ENCODE measurements around the gene ZFYVE27.
"Not testable (repeated sequence)": the region's sequence is repeated elsewhere in the genome, so short reads cannot be mapped to it uniquely, and the experiment has no call there.

The ZFYVE27 gene, protein sequence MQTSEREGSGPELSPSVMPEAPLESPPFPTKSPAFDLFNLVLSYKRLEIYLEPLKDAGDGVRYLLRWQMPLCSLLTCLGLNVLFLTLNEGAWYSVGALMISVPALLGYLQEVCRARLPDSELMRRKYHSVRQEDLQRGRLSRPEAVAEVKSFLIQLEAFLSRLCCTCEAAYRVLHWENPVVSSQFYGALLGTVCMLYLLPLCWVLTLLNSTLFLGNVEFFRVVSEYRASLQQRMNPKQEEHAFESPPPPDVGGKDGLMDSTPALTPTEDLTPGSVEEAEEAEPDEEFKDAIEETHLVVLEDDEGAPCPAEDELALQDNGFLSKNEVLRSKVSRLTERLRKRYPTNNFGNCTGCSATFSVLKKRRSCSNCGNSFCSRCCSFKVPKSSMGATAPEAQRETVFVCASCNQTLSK

DNA sequence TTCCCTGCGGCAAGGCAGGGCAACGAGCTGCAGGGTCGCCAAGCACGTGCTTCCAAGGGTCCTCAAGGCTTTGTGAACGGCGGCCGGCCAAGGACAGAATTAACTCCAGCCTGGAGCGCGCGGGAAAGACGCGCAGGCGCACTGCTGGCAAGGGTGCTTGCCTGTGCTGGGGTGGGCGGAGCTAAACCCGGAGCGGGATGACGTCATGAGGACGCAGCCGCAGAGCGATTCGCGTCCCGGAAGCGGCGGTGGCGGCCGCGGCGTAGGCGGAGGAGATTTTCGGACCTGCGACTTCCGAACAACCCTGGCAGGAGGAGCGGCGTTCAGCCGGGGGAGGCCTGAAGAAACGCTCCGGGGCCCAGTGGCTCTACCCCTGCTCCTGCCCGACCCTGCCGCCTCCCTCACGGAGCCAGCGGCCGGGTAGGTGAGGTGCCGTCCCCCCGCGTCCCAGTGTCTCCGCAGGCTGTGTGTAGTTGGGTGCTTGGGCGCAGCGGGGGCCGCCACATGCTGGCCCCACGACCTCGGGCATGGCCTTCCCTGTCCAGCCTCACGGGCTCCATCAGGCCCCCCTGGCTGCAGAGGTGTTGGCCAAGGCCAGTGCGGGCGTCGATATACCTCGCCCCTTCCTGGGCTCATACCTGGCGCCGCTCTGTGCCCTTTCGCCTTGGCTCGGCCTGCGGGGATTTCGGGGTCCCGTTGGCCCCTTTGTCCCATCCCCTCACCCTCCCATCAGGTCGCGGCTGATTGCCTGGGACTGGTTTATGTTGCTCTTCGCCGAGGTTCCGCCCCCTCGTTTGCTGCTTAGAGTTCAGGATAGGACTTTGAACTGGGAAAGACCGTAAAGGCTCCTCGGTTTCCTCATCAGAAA is at the start of gene ZFYVE27:
Gene ZFYVE27, plus strand, starts transcription at position 227 of the 868 bp plus-strand sequence. CDS start 1,350 bp downstream, outside the sequence.
- DNase-seq = peak; percentile 87 to 88

DNA sequence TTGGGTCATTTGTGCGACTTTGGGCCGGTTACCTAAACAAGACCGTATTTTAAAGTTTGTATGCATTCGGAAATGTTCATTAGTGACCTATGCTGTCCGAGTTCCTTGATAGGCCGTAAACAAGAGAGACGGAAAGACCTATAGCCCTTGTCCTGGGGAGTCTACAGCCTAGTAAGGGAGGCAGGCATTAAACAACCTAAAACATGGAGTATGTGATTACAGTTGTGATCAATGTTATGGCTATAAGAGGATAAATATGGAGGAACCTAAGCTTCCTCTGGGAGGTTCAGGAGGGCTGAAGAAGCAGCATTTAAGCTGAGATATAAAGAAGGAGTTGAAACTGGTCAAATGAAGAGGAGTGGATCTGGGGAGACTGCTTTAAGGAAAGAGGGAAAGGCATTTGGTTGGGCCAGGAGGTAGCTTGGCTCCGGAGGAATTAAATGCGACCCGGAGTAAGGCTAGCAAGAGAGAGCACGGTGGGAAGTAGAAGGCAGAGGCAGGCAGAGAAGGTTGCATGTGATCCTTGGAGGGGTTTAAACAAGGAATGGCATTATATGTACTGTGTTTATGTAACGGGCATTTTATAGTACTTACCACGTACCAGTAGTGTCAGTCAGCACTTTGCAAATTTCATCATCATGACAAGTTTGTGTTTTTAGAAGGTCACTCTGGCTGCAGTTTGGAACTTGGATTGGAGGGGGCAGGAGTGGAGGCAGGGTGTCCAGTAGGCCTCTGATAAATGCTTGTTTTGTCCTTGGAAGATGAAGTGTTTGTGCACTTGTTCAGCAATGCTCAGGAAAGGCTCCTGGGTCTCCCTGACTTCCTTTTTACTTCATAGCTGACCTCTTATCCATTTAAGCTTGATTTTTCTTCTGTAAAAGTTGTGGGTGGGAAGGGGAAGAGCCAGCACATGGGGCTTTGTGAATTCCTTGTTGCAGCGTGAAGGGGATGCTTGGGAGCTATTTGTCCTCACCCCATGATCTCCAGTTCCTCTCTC is 48.8 kb upstream of the ZFYVE27 start:
- DNase-seq = no peak

DNA sequence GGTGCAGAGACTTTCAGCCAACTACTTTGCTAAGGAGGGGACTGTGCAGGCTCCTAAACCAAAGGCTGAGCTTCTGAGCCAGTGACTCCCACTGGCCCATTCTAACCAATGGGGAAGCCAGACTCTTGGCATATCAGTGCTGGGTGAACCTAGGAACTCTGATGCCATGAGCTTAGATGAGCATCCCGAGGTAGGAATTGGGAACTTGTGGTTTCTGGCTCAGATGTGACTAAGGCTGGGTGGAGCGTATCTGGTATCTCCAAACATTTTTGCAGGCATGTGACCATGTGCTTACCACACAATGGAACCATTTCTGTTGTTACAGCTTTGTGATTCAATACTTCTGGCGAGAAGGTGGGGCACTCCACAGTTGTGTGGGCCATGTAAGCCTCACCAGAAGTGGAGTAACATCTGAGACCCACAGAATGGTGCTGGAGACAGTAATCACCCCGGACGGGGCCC is 47.3 kb upstream of the ZFYVE27 start:
- DNase-seq = no peak

GRCh38 chr10:97690133-97690532 is 46.8 kb upstream of the ZFYVE27 start:
- DNase-seq = no peak

- not testable (repeated sequence) for DNase-seq
These were observed 38.8 kb upstream of the ZFYVE27 start for GRCh38 chr10:97698072-97698655.

DNA sequence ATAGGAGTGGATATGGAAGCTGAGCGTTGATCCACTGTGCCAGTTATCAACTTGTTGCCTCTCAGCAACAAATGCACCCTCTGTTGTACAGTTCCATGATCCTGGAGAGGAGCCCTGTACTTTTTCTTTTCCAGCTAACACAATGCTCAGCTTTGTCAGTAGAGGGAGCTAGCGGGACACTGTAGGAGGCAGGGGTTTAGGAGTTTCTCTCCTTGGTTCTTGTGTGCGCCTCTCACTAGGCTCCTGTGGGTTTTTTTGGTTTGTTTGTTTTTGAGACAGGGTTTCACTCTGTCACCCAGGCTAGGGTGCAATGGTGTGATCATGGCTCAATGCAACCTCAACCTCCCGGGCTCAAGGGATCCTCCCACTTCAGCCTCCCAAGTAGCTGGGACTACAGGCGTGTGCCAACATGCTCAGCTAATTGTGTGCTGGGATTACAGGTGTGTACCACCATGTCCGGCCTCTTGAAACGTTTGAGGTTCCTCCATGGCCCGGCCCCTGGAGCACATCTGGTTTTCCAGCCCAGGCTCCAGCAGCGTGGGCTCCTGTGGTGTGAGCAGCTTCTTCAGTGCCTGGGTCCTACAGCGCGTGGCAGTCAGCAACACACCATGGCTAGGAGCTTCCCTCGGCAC is 35.4 kb upstream of the ZFYVE27 start:
- peak; percentile 32 to 44 for DNase-seq

GRCh38 chr10:97703398-97704067 is 33.4 kb upstream of the ZFYVE27 start:
- DNase-seq = no peak

- no peak for DNase-seq
These were observed 32.6 kb upstream of the ZFYVE27 start for GRCh38 chr10:97704341-97704740.

DNA sequence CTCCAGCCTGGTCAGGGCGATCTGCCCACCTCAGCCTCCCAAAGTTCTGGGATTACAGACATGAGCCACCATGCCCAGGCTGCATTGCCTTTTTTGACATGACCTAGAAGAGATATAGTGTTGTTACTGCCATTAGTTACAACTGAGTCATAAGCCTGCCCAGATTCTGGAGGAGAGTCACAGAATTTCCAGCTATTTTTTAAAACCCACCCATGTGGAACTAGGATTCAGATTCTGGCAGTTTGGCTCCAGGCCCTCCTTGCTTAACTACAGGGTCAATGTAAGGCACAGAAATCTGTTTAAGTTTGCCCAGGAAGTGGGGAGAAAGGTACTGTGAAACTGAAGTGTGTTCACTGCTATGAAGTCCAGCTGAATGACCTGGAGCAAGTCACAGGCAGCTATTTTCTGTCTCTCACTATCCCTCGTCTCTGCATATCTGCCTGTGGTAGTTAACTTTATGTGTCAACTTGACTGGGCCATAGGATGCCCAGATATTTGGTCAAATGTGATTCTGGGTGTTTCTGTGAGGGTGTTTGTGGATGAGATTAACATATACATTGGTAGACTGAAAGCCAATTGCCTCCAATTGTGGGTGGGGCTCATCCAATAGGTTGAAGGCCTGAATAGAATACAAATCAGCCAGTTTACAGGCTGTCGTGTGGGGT is 31.8 kb upstream of the ZFYVE27 start:
- no peak for DNase-seq

- DNase-seq = no peak
These were observed 29.6 kb upstream of the ZFYVE27 start for GRCh38 chr10:97707134-97707861.

- DNase-seq = no peak
These were observed 28.8 kb upstream of the ZFYVE27 start for GRCh38 chr10:97708167-97708566.

DNA sequence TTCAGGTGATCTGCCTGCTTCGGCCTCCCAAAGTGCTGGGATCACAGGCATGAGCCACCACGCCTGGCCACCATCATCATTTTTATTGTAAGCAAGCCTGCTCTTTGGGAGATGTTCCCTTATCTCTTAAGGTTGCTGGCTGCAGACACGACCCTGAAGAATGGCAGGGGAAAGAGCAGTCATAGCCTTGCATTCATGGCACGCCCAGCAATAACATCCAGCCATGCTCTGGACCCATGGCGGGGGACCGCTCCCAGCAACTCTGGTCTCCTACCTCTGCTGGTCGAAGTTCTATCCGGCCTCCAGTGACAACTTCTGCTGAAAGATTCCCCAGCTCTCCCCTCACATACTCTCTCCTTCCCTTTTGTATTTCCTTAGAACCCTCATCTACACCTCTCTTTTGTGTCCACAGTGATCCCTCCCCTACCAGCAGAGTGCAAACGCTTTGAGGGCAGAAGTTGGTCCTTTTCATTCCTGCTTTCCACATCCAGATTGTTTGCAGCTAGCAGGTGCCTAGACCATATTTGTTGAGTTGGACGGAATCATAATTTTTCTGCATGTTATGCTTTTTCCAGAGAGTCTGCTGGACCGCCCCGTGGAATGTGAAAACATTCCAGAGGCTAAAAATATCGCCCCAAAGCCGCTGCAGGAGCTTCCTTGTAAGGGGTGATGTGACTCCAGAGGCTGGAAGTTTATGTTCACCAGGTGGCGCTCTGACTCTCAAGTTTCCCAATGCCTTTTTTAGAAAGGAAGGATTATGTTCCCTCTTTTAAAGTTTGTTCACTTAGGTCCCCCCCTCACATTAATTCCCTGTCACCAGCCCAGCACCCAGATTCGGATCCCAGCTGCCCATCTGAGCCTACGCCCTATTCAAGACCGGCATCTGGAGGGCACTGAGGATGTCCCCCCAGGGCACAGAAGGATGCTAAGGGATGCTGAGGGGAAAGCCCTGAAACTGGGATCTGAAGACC is 27.7 kb upstream of the ZFYVE27 start:
- DNase-seq = peak in 1 of 2 experiments; percentile 6

DNA sequence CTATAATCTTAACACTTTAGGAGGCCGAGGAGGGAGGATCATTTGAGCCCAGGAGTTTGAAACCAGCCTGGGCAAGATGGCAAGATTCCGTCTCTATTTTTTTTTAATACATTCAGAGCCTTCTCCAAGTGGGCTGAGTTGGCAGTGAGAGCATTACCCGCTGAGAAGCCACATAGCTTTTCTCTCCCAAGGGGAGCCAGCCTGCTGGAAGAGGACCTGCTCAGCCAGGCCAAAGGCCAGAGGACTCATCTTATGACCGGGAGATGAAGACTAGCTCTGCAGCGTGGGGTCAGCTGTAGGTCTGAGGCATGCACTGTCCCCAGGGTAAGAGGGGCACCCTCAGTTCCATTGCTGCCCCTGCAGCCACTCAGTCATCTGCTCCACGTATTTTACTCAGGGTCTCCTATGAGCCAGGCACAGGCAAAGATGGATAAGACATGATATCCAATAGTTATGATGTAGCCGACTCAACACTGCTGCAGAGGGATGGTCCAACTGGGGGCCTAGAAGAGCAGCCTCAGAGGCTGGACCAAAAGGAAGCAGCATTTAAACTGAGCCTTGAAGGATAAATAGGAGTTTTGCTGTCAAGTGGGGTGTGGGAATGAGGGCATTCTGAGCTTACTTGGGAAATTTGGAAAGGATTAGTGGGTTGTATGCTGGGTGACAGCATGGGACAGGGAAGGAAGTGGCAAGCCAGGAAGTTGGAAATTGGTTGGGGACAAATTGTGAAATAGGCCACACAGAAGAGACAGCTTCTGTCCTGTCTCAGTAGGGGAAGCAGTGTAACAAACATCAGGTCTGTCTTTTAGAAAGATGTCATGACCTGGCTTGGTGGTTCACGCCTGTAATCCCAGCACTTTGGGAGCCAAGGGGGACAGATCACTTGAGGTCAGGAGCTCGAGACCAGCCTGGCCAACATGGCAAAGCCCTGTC is 25.0 kb upstream of the ZFYVE27 start:
- DNase-seq = no peak

DNA sequence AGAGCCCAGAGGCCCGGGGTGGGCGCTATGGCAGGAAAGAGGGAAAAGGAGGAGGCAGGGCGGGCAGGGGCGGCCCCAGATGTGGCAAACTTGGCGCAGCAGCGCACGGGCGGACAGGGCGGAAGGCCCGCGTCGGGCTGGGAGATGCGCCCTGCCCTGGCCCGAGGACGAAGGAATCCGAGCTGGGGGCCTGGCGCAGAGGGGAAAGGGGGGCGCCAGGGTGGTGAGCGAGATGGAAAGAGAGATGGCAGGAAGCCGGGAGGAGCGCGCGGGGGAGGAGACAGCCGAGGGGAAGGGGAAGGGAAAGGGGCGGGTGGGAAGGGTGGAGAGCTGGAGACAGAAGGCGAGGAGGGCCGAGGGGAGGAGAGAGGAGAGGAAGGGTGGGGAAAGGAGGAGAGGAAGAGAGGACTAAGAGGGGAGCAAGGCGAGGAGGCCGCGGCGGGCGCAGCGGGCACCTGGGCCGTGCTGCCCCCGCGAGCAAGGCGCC is 23.5 kb upstream of the ZFYVE27 start, which contains the start of gene MARVELD1:
Gene MARVELD1, plus strand, starts transcription at position 392 of the 487 bp plus-strand sequence. CDS start 147 bp downstream, outside the sequence.
- DNase-seq = peak; percentile 6

GRCh38 chr10:97713826-97714400 is 23.0 kb upstream of the ZFYVE27 start:
- DNase-seq = peak; percentile 10 to 56
